ENCODE results near the gene PDGFB.

GRCh38 chr22:39254122-39254521 lies 9.3 kb upstream of the PDGFB start:
- TF ChIP-seq SPI1 (IDR thresholded peaks at IDR 0.05; ENCODE audit: borderline replicate concordance, low read depth, low read length) (no peak), JUND (IDR thresholded peaks at IDR 0.05; ENCODE audit: borderline replicate concordance, low read depth, low read length) (no peak), JUND (tag; IDR thresholded peaks at IDR 0.05; ENCODE audit: borderline replicate concordance, low read depth, low read length) (no peak), NBN (IDR thresholded peaks at IDR 0.05; ENCODE audit: low read depth) (no peak), MLX (CRISPR knock-in tag; conservative IDR thresholded peaks at IDR 0.05) (no peak), DPF2 (IDR thresholded peaks at IDR 0.05) (no peak), HOXB6 (CRISPR knock-in tag; IDR thresholded peaks at IDR 0.05; ENCODE audit: borderline replicate concordance) (no peak), ZBTB26 (CRISPR knock-in tag; IDR thresholded peaks at IDR 0.05) (no peak), POLR2A (conservative IDR thresholded peaks at IDR 0.05) (no peak), ZNF274 (IDR thresholded peaks at IDR 0.05; ENCODE audit: borderline replicate concordance, low read depth, low read length) (no peak), EP300 (IDR thresholded peaks at IDR 0.05; ENCODE audit: low read length) (no peak), ZNF76 (CRISPR knock-in tag; IDR thresholded peaks at IDR 0.05; ENCODE audit: borderline replicate concordance) (no peak), OTX1 (CRISPR knock-in tag; IDR thresholded peaks at IDR 0.05) (no peak), ZNF77 (CRISPR knock-in tag; IDR thresholded peaks at IDR 0.05) (no peak), CTCF (IDR thresholded peaks at IDR 0.05 in 2 of 3, conservative IDR thresholded peaks at IDR 0.05 in 1 of 3; ENCODE audit: insufficient read depth in 2 of 3, low read depth in 1 of 3, low read length in 3 of 3) (no peak)

Measured in K562 (cell line).